Nucleus accumbens (tissue), 56 donors: ENCODE results near the gene ADGRA1.
A peak's percentile ranks its signal among the peaks of the same experiment; 100 is the strongest.
"Not testable (repeated sequence)": the region's sequence is repeated elsewhere in the genome, so short reads cannot be mapped to it uniquely, and the experiment has no call there.

Experiments
- DNase-seq, 56 donors: peaks; one replicate each; lab custom pipeline; 2025; lab: John Stamatoyannopoulos, UW

ADGRA1 gene, protein sequence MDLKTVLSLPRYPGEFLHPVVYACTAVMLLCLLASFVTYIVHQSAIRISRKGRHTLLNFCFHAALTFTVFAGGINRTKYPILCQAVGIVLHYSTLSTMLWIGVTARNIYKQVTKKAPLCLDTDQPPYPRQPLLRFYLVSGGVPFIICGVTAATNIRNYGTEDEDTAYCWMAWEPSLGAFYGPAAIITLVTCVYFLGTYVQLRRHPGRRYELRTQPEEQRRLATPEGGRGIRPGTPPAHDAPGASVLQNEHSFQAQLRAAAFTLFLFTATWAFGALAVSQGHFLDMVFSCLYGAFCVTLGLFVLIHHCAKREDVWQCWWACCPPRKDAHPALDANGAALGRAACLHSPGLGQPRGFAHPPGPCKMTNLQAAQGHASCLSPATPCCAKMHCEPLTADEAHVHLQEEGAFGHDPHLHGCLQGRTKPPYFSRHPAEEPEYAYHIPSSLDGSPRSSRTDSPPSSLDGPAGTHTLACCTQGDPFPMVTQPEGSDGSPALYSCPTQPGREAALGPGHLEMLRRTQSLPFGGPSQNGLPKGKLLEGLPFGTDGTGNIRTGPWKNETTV

DNA sequence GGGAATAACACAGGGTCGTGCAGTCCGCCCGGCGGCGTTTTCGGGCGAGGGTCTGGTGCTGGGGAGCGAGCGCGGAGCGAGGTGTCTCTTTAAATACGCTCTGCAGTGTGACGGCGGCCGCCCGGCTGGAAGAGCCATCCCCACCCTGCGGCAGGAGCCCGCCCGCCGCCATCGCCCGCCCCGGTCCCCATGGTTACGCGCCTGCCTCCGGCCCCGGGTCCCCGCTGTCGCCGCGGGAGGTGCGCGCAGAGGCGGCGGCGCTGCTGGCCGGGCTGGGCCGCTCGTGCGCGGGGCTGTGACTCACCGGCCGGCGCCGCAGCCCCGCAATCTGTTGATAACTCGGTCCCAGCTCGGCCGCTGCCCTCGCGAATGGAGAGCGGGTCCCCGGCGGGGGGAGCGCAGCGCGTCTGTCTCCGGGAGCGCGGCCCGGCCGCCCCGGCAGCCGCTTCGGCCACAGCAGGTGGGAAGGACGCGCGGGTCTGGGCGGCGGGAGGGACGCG lies at the start of gene ADGRA1:
Gene ADGRA1, plus strand, starts transcription at position 246 of the 500 bp plus-strand sequence. CDS start 986 bp downstream, outside the sequence.
- peak in 29 of 56 donors; percentile 15 to 74 (median 29) for DNase-seq

DNA sequence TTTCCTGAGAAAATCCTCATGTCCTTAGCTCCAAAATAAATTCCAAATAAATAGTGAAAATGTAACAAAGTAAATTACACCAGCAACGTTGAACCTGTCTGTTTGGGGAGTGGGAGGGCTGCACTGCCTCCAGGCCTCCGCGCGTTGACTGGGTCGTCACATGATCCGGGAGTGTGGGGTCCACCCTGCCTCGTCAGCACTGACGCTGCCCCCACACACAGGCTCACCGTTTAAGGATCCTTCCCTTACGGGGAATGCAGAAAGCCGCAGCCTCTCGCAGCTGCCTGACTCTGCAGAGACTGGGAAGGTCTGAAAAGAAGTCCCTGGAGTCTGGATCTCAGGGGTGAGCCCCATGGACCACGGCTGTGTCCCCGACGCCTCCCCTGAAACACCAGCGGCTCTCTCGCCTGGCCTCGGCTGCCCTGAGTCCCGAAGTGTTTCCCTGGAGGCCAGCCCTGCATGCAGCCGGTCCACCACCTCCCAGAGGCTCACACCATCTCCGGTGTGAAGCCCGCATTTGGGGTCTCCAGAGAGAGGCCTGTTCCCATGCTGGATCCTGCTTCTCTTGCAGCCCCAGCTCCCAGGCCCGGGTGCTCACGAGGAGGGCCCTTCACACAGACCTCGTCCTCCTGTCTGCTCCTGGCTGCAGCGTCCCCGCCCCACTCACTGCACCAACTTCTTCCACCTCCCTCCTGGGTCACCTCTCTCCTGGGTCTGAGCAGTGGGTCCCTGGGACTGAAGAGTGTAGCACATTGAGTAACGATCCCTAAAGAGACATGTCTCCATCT lies 49.5 kb upstream of the ADGRA1 start:
- no peak for DNase-seq

DNA sequence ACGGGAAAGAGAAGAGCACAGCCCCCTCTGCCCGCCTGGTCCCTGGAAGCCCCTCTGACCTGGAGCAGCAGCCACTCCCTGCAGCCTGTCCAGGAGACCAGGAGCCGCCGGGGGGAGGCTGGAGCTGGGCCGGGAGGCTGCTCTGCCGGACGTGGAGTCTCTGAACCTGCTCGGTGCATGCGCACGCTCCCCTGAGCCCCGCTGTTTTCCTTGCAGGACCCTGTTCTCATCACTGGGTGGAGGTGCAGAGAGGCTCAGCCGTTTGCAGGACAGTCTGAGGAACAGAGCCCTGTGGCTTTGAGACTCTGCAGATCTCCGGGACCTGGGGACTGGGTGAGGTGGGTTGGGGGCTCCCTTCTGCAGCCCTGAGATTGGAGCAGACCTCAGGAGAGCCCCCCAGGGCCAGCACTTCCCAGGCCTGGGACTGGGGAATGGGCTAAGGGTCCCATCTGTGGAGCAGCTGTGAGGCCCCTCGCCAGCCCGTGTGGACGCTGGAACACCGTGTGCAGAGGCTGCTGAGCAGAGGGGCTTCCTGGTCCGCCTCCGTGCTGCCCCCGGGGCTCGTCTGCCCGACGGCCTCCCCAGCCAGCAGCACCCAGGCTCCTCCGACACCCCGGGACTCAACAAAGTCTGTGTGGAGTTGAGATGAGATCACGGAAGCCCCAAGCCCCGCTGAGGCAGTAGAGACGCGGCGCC lies 48.5 kb upstream of the ADGRA1 start:
- DNase-seq = no peak

DNA sequence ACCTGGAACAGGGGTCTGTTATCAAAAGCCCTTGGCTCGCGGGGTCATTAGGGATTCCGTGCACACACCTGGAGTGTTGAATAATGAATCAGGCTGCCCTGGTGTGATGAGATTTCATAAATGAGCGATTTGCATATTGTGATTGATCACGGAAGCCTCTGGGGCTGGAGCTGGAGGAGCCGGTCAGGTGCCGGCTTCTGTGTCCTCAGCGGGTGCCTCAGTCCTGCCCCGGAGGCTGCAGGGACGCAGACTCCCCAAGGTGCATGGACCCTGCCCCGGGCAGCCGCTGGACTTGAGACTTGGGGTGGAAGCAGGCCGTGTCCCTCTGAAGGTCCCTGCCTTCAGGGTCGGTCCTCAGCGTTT lies 47.9 kb upstream of the ADGRA1 start:
- no peak for DNase-seq

DNA sequence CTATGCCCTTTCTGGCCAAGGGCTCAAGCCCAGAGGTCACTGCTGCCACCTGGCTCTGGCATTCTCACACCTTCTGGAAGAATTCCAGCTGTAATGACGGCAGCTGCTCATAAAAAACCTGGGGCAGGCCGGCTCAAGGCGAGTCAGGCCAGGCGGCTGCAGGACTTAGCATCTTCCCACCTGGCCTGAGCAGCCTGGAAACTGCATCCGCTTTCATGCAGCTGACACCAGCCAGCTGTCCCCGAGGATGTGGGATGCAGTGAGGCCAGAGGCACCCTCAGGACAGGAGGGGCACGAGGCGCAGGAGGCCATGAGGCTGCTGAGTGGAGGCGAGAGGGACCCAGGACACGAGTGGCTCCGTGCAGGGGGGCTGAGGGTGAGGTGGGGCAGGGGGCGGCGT lies 47.5 kb upstream of the ADGRA1 start:
- DNase-seq = no peak

DNA sequence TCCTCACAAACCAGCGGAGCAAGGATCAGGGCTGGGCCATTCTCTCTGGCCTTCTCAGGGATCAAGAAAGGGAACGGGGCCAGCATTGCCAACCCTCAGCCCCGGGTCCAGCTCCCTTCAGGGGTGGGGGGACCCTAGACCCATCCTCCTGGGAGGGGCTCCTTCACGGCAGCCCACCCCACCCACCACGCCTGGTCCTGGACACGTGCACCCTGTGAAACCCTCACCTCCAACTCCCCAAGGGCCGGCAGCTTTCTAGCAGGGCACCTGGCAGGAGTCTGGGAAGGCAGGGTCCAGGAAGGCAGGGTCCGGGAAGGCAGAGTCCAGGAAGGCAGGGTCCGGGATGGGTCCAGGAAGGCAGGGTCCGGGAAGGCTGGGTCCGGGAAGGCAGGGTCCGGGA lies 46.6 kb upstream of the ADGRA1 start:
- no peak for DNase-seq

DNA sequence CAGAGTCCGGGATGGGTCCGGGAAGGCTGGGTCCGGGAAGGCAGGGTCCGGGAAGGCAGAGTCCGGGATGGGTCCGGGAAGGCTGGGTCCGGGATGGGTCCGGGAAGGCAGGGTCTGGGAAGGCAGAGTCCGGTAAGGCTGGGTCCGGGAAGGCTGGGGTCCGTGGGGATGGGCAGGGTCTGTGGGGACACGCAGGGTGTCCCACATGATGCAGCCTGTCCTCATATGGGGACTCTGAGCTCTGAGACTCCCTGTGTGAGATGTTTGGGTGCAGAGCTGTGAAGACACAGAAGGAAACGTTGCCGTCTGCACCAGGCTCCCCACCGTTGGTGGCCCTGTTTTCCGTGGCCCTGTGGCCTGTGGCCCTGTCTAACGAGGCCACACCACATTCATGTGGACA lies 45.7 kb upstream of the ADGRA1 start:
- no peak for DNase-seq

DNA sequence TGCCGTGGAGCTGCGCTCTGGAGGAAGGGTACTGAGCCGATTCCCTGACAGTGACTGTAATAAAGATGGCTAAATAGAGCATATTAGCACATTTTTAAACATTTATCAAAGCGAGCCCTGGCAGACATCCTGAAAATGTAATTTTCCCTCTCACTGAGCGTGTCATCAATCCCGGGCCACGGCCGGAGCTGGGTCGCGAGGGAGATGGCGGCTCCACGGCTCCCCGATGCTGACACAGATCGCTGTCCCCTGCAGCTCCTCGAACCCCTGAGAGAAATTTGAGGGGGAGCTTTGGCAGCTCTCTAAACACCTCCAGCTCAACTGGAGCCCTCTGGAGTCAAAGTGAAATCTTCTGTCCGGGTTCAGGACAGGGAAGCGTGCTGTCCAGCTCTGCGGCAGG lies 44.9 kb upstream of the ADGRA1 start:
- DNase-seq = no peak

DNA sequence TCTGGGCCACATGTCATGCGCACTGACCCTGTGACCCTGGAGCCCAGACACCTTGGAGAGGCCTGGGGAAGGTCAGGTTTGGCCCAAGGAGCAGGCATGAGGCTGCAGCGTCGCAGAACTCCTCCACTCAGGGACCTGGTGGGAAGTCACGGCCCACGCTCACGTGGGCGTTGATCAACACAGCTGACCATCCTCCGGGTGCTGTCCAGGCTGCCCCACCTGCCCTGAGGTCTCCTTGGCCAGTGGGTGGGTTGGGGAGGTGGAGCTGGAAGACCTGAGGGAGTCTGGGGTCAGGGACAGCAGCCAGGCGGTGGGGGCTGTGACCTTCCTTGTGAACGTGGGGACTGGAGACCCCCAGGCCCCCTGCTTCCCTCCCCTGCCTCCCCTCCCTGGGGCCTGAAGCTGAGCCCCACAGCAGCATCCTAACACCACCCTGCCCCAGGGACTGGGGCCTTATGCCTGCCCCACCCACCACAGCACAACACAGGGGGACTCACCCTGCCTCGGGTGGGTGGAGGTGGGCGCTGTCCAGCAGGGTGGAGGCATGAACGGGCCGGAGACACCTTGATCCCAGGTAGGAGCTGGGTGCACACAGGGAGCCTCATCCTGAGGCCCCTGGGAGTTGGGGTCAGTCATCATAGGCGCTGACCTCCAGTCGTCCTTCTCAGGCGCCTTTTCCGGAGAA lies 44.0 kb upstream of the ADGRA1 start:
- no peak for DNase-seq

DNA sequence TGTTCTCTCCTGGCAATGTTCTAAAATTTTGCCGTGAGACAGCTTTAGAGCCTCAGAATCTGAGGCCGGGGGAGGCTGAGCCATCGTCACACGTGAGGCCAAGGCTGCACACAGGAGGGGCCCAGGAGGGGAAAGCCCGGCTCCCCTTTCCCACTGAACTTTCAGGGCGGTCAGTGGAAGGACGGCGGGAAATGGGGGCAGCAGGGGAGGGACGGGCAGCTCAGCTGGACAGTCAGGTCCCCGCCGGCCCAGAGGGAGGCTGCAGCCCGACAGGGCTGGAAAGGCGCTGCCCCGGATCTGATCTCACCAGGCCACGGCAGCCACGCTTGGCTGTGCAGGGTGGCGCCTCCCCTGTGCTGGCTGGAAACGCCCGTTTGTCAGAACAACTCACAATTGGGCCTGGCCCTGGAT lies 43.3 kb upstream of the ADGRA1 start:
- peak in 1 of 56 donors; percentile 18 for DNase-seq

DNA sequence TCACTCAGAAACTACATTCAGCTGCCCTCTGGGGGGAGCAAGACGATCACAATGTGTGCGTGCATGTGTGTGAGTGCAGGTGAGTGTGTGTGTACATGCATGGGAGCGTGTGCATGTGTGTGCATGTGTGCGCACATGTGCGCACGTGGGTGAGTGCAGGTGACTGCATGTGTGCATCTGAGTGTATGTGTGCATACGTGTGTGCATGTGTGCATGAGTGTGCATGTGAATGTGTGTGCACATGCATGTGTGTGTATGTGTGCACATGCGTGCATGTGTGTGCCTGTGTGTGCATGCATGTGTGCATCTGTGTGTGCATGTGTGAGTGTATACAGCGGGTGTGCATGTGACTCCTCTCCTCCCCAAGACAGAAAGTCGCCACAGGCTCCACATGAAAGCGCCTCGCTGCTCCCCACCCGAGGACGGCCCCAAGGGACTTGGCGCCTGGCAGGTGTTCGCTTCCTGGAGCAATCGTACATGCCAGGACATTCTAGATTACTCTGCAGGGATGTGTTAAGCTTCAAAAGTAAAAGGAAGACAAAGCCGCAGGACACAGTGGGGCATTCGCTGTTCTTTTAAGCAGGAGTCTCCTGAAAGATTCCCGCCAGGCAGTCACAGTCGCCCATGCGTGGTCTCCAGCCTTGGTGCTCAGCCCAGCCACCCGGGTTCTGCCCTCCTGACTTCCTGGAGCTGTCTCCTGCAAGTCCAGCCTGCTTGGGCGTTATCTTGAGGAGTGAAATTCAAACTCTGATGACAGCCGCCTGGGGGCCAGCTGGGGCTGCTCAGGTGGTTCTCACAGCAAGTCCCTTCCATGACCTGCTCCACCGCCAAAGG lies 42.0 kb upstream of the ADGRA1 start:
- DNase-seq = no peak

DNA sequence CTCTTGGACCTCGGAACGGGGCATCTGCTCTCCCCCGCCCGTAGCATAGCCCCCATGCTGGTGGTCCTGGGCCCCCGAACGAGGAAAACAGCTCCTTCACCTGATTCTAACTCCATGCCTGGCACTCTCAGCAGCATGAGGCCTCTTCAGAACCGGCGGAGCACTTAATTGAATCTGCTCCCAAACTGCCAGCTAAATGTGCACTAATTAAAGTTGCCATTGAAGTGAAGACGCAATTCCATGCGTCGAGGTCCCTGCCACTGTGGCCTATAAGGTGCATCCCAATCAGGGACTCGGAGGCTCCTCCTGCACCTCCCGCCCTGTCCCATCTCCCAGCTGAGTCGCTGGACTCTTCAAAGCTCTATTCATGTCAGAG lies 41.3 kb upstream of the ADGRA1 start:
- no peak for DNase-seq

DNA sequence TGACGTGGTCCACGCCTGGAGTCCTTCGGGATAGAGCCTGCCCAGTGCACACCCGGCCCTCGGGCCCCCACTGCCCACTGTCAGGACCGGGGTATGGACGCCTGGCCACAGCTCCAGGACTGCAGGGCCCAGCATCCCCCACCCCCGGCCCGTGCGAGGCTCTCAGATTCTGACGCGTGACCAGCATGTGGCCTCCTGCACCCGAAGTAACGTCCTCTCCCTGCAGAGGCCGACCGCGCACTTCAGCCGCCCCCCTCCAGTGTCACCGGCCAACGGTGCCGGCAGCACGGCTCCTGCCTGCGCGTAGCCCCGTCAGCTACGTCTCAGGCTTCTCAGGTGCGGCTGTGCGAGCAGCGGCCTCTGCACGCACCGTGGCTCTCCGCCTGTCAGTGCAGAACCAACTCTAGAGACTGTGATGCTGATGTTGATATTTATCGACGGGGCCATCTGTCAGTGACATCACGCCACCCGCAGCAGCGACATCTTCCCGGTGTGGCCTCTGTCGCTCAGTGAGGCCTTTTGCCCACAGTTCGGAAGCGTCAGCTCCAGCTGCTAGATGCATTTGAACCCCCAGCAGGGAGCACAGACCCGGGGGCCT lies 40.1 kb upstream of the ADGRA1 start:
- DNase-seq = no peak

DNA sequence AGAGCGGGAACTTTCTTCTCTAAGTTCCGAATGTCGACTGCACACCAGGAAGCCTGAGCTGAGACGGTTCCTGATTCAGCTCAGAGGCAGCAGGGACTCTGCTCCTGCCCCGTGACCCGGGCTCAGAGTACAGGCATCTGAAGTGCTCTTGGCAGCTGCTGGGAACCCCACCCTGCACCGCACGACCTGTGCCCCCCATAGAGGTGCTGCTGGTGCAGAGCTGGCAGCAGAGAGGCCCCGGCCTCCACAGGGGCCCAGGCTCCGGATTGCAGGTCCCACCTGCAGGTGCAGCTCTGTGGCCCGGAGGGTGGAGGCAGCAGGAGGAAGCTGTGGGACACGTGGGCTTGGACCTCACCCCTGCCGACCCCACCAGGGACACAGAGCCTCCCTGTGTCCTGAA lies 39.5 kb upstream of the ADGRA1 start:
- DNase-seq = no peak

DNA sequence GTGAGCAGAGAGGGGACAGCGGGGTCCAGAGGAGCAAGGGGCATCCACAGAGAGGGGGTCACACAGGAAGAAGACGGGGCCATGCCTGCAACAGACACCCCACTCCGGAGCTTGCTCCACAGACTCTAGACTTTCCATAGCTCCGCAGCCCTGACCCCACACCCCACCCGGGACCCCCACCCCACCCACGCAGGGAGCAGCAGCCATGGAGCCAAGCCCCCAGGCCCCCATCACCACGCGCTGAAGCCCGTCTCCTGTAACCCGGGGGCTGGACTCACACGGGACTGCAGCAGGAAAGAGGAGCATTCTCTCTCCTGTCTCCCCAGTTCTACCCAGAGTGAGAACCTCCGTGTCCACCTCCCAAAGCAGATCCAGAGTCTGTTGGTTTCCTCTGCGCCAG lies 38.8 kb upstream of the ADGRA1 start:
- DNase-seq = no peak

DNA sequence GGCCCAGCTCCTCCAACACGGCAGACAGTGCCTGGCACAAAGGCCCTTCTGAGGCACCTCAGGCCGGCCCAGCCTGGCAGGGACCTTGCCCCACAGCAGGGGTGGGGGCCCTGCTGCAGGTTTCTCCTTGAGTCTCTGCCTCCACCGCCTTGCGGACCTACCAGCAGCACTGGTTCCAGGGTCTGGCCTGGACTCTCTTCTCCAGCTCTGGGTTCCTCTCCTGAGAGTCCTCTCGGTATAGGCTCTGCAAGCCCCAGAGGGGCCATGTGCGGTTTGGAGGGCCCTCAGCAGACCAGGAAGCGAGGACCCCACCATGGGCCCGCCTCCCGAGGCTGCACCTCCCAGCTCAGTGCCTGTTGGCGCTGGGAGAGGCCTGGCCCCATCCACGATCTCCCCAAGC lies 38.1 kb upstream of the ADGRA1 start:
- DNase-seq = no peak

DNA sequence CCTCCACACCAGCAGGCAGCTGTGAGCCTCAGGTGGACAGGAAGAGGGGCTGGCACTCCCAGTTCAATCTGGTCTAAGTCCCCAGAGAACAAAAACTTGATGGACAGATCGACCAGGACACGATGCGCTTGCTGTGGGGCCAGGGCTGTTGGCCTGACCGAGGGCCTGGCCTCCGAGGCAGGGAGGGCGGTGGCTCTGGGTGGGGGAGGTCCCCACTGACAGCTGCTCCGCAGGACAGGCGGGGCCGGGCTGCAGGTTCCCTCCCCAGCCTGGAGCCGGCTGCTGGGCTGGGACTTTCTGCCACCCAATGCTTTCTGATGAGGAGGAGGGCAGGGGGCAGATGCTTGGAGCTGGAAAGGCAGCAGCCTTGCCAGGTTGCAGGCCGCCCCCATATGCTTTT lies 37.4 kb upstream of the ADGRA1 start:
- DNase-seq = no peak

DNA sequence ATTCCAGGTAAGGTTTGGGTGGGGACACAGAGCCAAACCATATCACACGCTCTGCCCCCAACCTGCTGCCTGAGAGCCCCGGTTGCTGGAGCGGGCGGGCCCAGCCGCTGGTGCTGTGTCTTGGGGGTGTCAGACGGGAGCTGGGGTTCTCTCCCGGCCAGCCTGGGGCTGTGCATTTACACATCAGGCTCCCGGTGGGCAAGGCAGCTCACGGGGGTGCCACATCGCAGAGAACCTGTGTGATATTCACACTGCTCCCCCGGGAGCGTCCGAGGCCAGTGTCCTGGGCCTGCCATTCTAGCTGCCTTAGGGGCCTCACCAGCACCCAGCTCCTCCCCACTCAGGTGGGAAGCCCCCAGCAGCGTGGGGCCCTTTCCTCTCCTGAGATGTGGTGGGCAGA lies 35.6 kb upstream of the ADGRA1 start:
- DNase-seq = no peak

DNA sequence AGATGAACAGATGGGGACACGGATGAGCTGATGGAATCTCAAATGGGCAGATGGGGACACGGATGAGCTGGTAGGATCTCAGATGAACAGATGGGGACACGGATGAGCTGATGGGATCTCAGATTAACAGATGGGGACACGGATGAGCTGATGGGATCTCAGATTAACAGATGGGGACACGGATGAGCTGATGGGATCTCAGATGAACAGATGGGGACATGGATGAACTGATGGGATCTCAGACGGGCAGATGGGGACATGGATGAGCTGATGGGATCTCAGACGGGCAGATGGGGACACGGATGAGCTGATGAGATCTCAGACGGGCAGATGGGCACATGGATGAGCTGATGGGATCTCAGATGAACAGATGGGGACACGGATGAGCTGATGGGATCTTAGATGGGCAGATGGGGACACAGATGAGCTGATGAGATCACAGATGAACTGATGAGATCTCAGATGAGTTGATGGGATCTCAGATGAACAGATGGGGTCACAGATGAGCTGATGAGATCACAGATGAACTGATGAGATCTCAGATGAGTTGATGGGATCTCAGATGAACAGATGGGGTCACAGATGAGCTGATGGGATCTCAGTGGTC lies 34.1 kb upstream of the ADGRA1 start:
- not testable (repeated sequence) for DNase-seq
